ENCODE results near the gene SLC35B4. TPM values are rescaled to one million over a fixed set of nuclear protein-coding genes. Genes with fewer than 3 reads are reported as not detected.

The SLC35B4 gene
- total RNA-seq, 5 donors from 2014 or later (not counting 1 experiment from before 2014, with no cell fraction given): 12.6 to 14.0 (median 13.5) TPM

- CTCF ChIA-PET: no interaction called here
- H3K27ac Mint-ChIP-seq: no peak overlapping the region
- no peak overlapping the region for H3K4me3 ChIP-seq (ENCODE audit: control insufficient read depth in 1 of 2, extremely low read depth in 1 of 2, low read length in 1 of 2)
Observed at GRCh38 chr7:134293002-134293740, 23.6 kb downstream of the SLC35B4 start.

GRCh38 chr7:134290286-134290685 is 26.4 kb downstream of the SLC35B4 start:
- Histone ChIP-seq H3K9me3 (no peaks in the 10 kb centered on the region), H3K36me3 (ENCODE audit: control insufficient read depth in 2 of 2, extremely low read depth in 1 of 2, insufficient read depth in 1 of 2, low read length in 1 of 2) (peaks cover 3 to 10% of the 10 kb centered on the region in 2 donors), H3K4me3 (ENCODE audit: control insufficient read depth in 1 of 2, extremely low read depth in 1 of 2, low read length in 1 of 2) (no peak overlapping the region), H3K4me1 (ENCODE audit: control insufficient read depth in 1 of 2, extremely low read depth in 1 of 2, insufficient read depth in 2 of 2, low read length in 2 of 2) (no peaks in the 10 kb centered on the region), H3K27ac (ENCODE audit: low read length) (no peak overlapping the region), H3K27me3 (replicated peaks in 1 of 2; ENCODE audit: control insufficient read depth in 2 of 2, extremely low read depth in 1 of 2, insufficient read depth in 2 of 2, low read length in 1 of 2) (no peaks in the 10 kb centered on the region)
- no peak overlapping the region for H3K27ac Mint-ChIP-seq
- no peaks in the 10 kb centered on the region for H3K27me3 Mint-ChIP-seq
- no peaks in the 10 kb centered on the region for H3K9me3 Mint-ChIP-seq
- 100% methylated on average over 2 of the region's 3 CpGs for WGBS (ENCODE audit: insufficient coverage)
- H3K4me1 Mint-ChIP-seq: no peaks in the 10 kb centered on the region
- peaks cover 28% of the 10 kb centered on the region for H3K36me3 Mint-ChIP-seq
- no peak for DNase-seq
- ChIA-PET POLR2A (no interaction called here), CTCF (no interaction called here)
- H3K4me3 Mint-ChIP-seq: no peak overlapping the region
- no peak for ATAC-seq (replicated peaks in 1 of 4)

More at GRCh38 chr7:134293002-134293740, 23.6 kb downstream of the SLC35B4 start:
- Histone ChIP-seq H3K27ac (ENCODE audit: low read length) (no peak overlapping the region), H3K36me3 (ENCODE audit: control insufficient read depth in 2 of 2, extremely low read depth in 1 of 2, insufficient read depth in 1 of 2, low read length in 1 of 2) (peaks cover 3 to 20% of the 10 kb centered on the region in 2 donors), H3K4me1 (ENCODE audit: control insufficient read depth in 1 of 2, extremely low read depth in 1 of 2, insufficient read depth in 2 of 2, low read length in 2 of 2) (no peaks in the 10 kb centered on the region), H3K9me3 (no peaks in the 10 kb centered on the region), H3K27me3 (replicated peaks in 1 of 2; ENCODE audit: control insufficient read depth in 2 of 2, extremely low read depth in 1 of 2, insufficient read depth in 2 of 2, low read length in 1 of 2) (no peaks in the 10 kb centered on the region)
- DNase-seq: no peak
- Mint-ChIP-seq H3K27me3 (no peaks in the 10 kb centered on the region), H3K9me3 (no peaks in the 10 kb centered on the region), H3K4me1 (no peaks in the 10 kb centered on the region), H3K4me3 (no peak overlapping the region), H3K36me3 (peaks cover 44% of the 10 kb centered on the region)
- POLR2A ChIA-PET: no interaction called here
- ATAC-seq (replicated peaks in 1 of 4): no peak
- WGBS (ENCODE audit: insufficient coverage): 96% methylated on average over 9 of the region's 12 CpGs

- Histone ChIP-seq H3K9me3 (no peaks in the 10 kb centered on the region), H3K27me3 (replicated peaks in 1 of 2; ENCODE audit: control insufficient read depth in 2 of 2, extremely low read depth in 1 of 2, insufficient read depth in 2 of 2, low read length in 1 of 2) (no peaks in the 10 kb centered on the region), H3K36me3 (ENCODE audit: control insufficient read depth in 2 of 2, extremely low read depth in 1 of 2, insufficient read depth in 1 of 2, low read length in 1 of 2) (peaks cover 0 to 6% of the 10 kb centered on the region in 2 donors), H3K4me1 (ENCODE audit: control insufficient read depth in 1 of 2, extremely low read depth in 1 of 2, insufficient read depth in 2 of 2, low read length in 2 of 2) (no peaks in the 10 kb centered on the region), H3K27ac (ENCODE audit: low read length) (no peak overlapping the region), H3K4me3 (ENCODE audit: control insufficient read depth in 1 of 2, extremely low read depth in 1 of 2, low read length in 1 of 2) (no peak overlapping the region)
- H3K36me3 Mint-ChIP-seq: peaks cover 23% of the 10 kb centered on the region
- no peak for ATAC-seq (replicated peaks in 1 of 4)
- H3K9me3 Mint-ChIP-seq: no peaks in the 10 kb centered on the region
- H3K4me3 Mint-ChIP-seq: no peak overlapping the region
- WGBS (ENCODE audit: insufficient coverage): no CpG with 5 or more reads among the region's 2 CpGs
- H3K27ac Mint-ChIP-seq: no peak overlapping the region
- no peaks in the 10 kb centered on the region for H3K4me1 Mint-ChIP-seq
- CTCF ChIA-PET: no interaction called here
- H3K27me3 Mint-ChIP-seq: no peaks in the 10 kb centered on the region
- POLR2A ChIA-PET: no interaction called here
- no peak for DNase-seq
Observed at GRCh38 chr7:134289841-134290240, 26.9 kb downstream of the SLC35B4 start.

GRCh38 chr7:134289423-134289822 is 27.3 kb downstream of the SLC35B4 start:
- Histone ChIP-seq H3K4me3 (ENCODE audit: control insufficient read depth in 1 of 2, extremely low read depth in 1 of 2, low read length in 1 of 2) (no peak overlapping the region), H3K36me3 (ENCODE audit: control insufficient read depth in 2 of 2, extremely low read depth in 1 of 2, insufficient read depth in 1 of 2, low read length in 1 of 2) (peaks cover 0 to 2% of the 10 kb centered on the region in 2 donors), H3K27ac (ENCODE audit: low read length) (no peak overlapping the region), H3K9me3 (no peaks in the 10 kb centered on the region), H3K4me1 (ENCODE audit: control insufficient read depth in 1 of 2, extremely low read depth in 1 of 2, insufficient read depth in 2 of 2, low read length in 2 of 2) (no peaks in the 10 kb centered on the region), H3K27me3 (replicated peaks in 1 of 2; ENCODE audit: control insufficient read depth in 2 of 2, extremely low read depth in 1 of 2, insufficient read depth in 2 of 2, low read length in 1 of 2) (no peaks in the 10 kb centered on the region)
- H3K9me3 Mint-ChIP-seq: no peaks in the 10 kb centered on the region
- DNase-seq (no peak), ATAC-seq (replicated peaks in 1 of 4) (no peak)
- H3K4me1 Mint-ChIP-seq: no peaks in the 10 kb centered on the region
- WGBS (ENCODE audit: insufficient coverage): 100% methylated on average over 1 of the region's 7 CpGs
- H3K27ac Mint-ChIP-seq: no peak overlapping the region
- H3K4me3 Mint-ChIP-seq: no peak overlapping the region
- POLR2A ChIA-PET: no interaction called here
- H3K36me3 Mint-ChIP-seq: peaks cover 19% of the 10 kb centered on the region
- CTCF ChIA-PET: no interaction called here
- no peaks in the 10 kb centered on the region for H3K27me3 Mint-ChIP-seq

- no peak overlapping the region for H3K4me3 ChIP-seq (ENCODE audit: control insufficient read depth in 1 of 2, extremely low read depth in 1 of 2, low read length in 1 of 2)
- Mint-ChIP-seq H3K36me3 (peaks cover 11% of the 10 kb centered on the region), H3K4me1 (no peaks in the 10 kb centered on the region), H3K27ac (no peak overlapping the region), H3K9me3 (no peaks in the 10 kb centered on the region), H3K4me3 (no peak overlapping the region), H3K27me3 (peaks cover 4 to 7% of the 10 kb centered on the region in 2 donors)
- no peak overlapping the region for H3K27ac ChIP-seq (ENCODE audit: low read length)
- no peak for DNase-seq
- peaks cover 0 to 3% of the 10 kb centered on the region in 2 experiments for H3K27me3 ChIP-seq (replicated peaks in 1 of 2; ENCODE audit: control insufficient read depth in 2 of 2, extremely low read depth in 1 of 2, insufficient read depth in 2 of 2, low read length in 1 of 2)
- CTCF ChIA-PET: no interaction called here
- H3K4me1 ChIP-seq (ENCODE audit: control insufficient read depth in 1 of 2, extremely low read depth in 1 of 2, insufficient read depth in 2 of 2, low read length in 2 of 2): no peaks in the 10 kb centered on the region
- H3K9me3 ChIP-seq: no peaks in the 10 kb centered on the region
- POLR2A ChIA-PET: no interaction called here
- 82% methylated on average over 4 of the region's 12 CpGs for WGBS (ENCODE audit: insufficient coverage)
- no peaks in the 10 kb centered on the region for H3K36me3 ChIP-seq (ENCODE audit: control insufficient read depth in 2 of 2, extremely low read depth in 1 of 2, insufficient read depth in 1 of 2, low read length in 1 of 2)
- ATAC-seq (replicated peaks in 1 of 4): no peak
Observed at GRCh38 chr7:134287916-134288659, 28.6 kb downstream of the SLC35B4 start.

GRCh38 chr7:134284952-134285351 is 31.8 kb downstream of the SLC35B4 start:
- H3K9me3 Mint-ChIP-seq: no peaks in the 10 kb centered on the region
- ATAC-seq (replicated peaks in 1 of 4) (no peak), DNase-seq (no peak)
- peaks cover 16 to 30% of the 10 kb centered on the region in 2 donors for H3K27me3 Mint-ChIP-seq
- no peak overlapping the region for H3K4me3 ChIP-seq (ENCODE audit: control insufficient read depth in 1 of 2, extremely low read depth in 1 of 2, low read length in 1 of 2)
- no peak overlapping the region for H3K4me3 Mint-ChIP-seq
- H3K27ac Mint-ChIP-seq: no peak overlapping the region
- WGBS (ENCODE audit: insufficient coverage): 17% methylated on average over 1 of the region's 3 CpGs
- H3K4me1 Mint-ChIP-seq: no peaks in the 10 kb centered on the region
- H3K27me3 ChIP-seq (replicated peaks in 1 of 2; ENCODE audit: control insufficient read depth in 2 of 2, extremely low read depth in 1 of 2, insufficient read depth in 2 of 2, low read length in 1 of 2): peaks cover 0 to 4% of the 10 kb centered on the region in 2 experiments
- no peaks in the 10 kb centered on the region for H3K9me3 ChIP-seq
- no peaks in the 10 kb centered on the region for H3K36me3 Mint-ChIP-seq
- ChIA-PET CTCF (no interaction called here), POLR2A (no interaction called here)
- H3K36me3 ChIP-seq (ENCODE audit: control insufficient read depth in 2 of 2, extremely low read depth in 1 of 2, insufficient read depth in 1 of 2, low read length in 1 of 2): no peaks in the 10 kb centered on the region
- no peaks in the 10 kb centered on the region for H3K4me1 ChIP-seq (ENCODE audit: control insufficient read depth in 1 of 2, extremely low read depth in 1 of 2, insufficient read depth in 2 of 2, low read length in 2 of 2)
- H3K27ac ChIP-seq (ENCODE audit: low read length): no peak overlapping the region

Measured in T-cell (primary cell).